DOHH2 (cell line): ENCODE data around the gene PEX5L.

Experiments used
- H3F3A ChIP-seq: fragments of 200-600 bp; sonication (generic), shearing (Covaris generic); 2 replicates; pipeline ENCODE4 v1.6.0; 2016; ENCODE audit warnings: antibody characterized with exemption, mild to moderate bottlenecking; ENCODE audit not compliant: control insufficient read depth, insufficient read depth
- H3K27ac ChIP-seq: fragments of 200-600 bp; sonication (generic); 2 replicates; pipeline ENCODE4 v1.5.1; 2014; ENCODE audit warnings: low read depth, mild to moderate bottlenecking, low read length, moderate library complexity
- H3K27me3 ChIP-seq: fragments of 200-600 bp; sonication (generic); 2 replicates; pipeline ENCODE4 v1.6.1; 2014; ENCODE audit warnings: mild to moderate bottlenecking, low read length, mixed read lengths; ENCODE audit not compliant: control insufficient read depth
- H3K36me3 ChIP-seq: fragments of 200-600 bp; sonication (generic); 2 replicates; pipeline ENCODE4 v1.6.1; 2014; ENCODE audit warnings: mild to moderate bottlenecking, low read length, moderate library complexity, mixed read lengths; ENCODE audit not compliant: control insufficient read depth
- H3K4me1 ChIP-seq: fragments of 200-600 bp; sonication (generic); 2 replicates; pipeline ENCODE4 v1.6.1; 2014; ENCODE audit warnings: mild to moderate bottlenecking, low read length, mixed read lengths; ENCODE audit not compliant: control insufficient read depth
- H3K4me2 ChIP-seq: fragments of 200-600 bp; sonication (generic); 2 replicates; pipeline ENCODE4 v1.6.0; 2014; ENCODE audit warnings: mild to moderate bottlenecking, low read length, moderate library complexity
- H3K4me3 ChIP-seq: fragments of 200-600 bp; sonication (generic); 2 replicates; pipeline ENCODE4 v1.5.1; 2014; ENCODE audit warnings: mild to moderate bottlenecking, low read length, mixed read lengths
- H3K79me2 ChIP-seq: fragments of 200-600 bp; sonication (generic); 2 replicates; pipeline ENCODE4 v1.6.1; 2014; ENCODE audit warnings: mild to moderate bottlenecking, low read length, mixed read lengths; ENCODE audit not compliant: control insufficient read depth
- H3K9me2 ChIP-seq: fragments of 200-600 bp; sonication (generic); replicated peaks from 2 replicates; pipeline ENCODE4 v1.6.1; 2014; ENCODE audit warnings: mild to moderate bottlenecking, low read length, mixed read lengths; ENCODE audit not compliant: control insufficient read depth
- H3K9me3 ChIP-seq: fragments of 200-600 bp; sonication (generic); 2 replicates; pipeline ENCODE4 v1.6.1; 2014; ENCODE audit warnings: antibody characterized with exemption, low read length, mixed read lengths; ENCODE audit not compliant: control insufficient read depth, insufficient read depth
- H4K20me1 ChIP-seq: fragments of 200-600 bp; sonication (generic); 2 replicates; pipeline ENCODE4 v1.6.0; 2014; ENCODE audit warnings: low read depth, mild to moderate bottlenecking, antibody characterized with exemption, low read length, moderate library complexity; ENCODE audit not compliant: control insufficient read depth, insufficient read depth
- CTCF ChIP-seq: fragments of 200-600 bp; sonication (generic); IDR thresholded peaks from one replicate; pipeline ENCODE4 v1.5.1; 2014; ENCODE audit warnings: antibody characterized with exemption, mild to moderate bottlenecking, low read depth, low read length; ENCODE audit not compliant: poor library complexity, severe bottlenecking
- EZH2phosphoT487 ChIP-seq: fragments of 200-600 bp; sonication (generic); IDR thresholded peaks from 2 replicates; pipeline ENCODE4 v1.6.1; 2017; ENCODE audit warnings: borderline replicate concordance, mild to moderate bottlenecking, antibody characterized with exemption, low read length, moderate library complexity, mixed read lengths

Gene PEX5L

DNA sequence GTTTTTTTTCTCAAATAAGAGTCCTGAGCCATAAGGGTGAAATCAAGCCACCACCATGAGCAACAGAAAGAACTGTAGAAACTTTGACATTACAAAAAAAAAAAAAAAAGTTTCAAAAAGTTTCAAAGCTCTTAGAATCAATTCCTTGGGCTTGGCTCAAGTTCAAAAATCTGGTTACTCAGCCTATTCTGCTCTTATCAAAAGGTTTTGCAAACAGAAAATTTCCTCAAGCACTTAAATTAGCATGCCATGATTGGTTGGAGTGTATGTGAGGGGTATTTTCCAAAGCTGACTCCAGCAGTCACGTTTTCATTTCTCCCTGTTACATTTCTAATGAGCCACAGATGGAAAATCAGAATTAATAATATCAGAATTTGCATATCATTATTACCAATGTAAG, 12.1 kb upstream of the PEX5L start:
- H3K4me1 ChIP-seq, result no peaks in the 10 kb centered on the region
- H3K4me2 ChIP-seq, result no peak overlapping the region
- no peaks in the 10 kb centered on the region for H3F3A ChIP-seq
- no peak for TF ChIP-seq EZH2phosphoT487
- no peak for TF ChIP-seq CTCF
- no peaks in the 10 kb centered on the region for H3K9me3 ChIP-seq
- no peak overlapping the region for H3K27ac ChIP-seq
- H3K4me3 ChIP-seq, result no peak overlapping the region
- H4K20me1 ChIP-seq, result no peaks in the 10 kb centered on the region
- no peaks in the 10 kb centered on the region for H3K79me2 ChIP-seq
- H3K36me3 ChIP-seq, result no peaks in the 10 kb centered on the region
- H3K9me2 ChIP-seq, result no peaks in the 10 kb centered on the region
- H3K27me3 ChIP-seq, result no peaks in the 10 kb centered on the region; the same call in 1 of the 2 replicates

- Histone ChIP-seq H3F3A (no peaks in the 10 kb centered on the region), H3K36me3 (no peaks in the 10 kb centered on the region), H3K4me1 (no peaks in the 10 kb centered on the region), H3K9me3 (no peaks in the 10 kb centered on the region), H4K20me1 (no peaks in the 10 kb centered on the region), H3K9me2 (no peaks in the 10 kb centered on the region), H3K79me2 (no peaks in the 10 kb centered on the region), H3K27me3 (no peaks in the 10 kb centered on the region; the same call in 1 of the 2 replicates), H3K27ac (no peak overlapping the region), H3K4me2 (no peak overlapping the region), H3K4me3 (no peak overlapping the region)
- TF ChIP-seq EZH2phosphoT487, result no peak
- no peak for TF ChIP-seq CTCF
Observed at GRCh38 chr3:180048103-180048502, 11.4 kb upstream of the PEX5L start.

GRCh38 chr3:180040966-180041365, 4.2 kb upstream of the PEX5L start:
- H3K9me2 ChIP-seq, result no peaks in the 10 kb centered on the region
- no peak overlapping the region for H3K27ac ChIP-seq
- no peak overlapping the region for H3K4me3 ChIP-seq
- H3K9me3 ChIP-seq, result no peaks in the 10 kb centered on the region
- H3K4me2 ChIP-seq, result no peak overlapping the region
- H3K36me3 ChIP-seq, result no peaks in the 10 kb centered on the region
- H3K79me2 ChIP-seq, result no peaks in the 10 kb centered on the region
- no peaks in the 10 kb centered on the region for H3F3A ChIP-seq
- H3K27me3 ChIP-seq, result no peaks in the 10 kb centered on the region; the same call in 1 of the 2 replicates
- no peaks in the 10 kb centered on the region for H4K20me1 ChIP-seq
- H3K4me1 ChIP-seq, result no peaks in the 10 kb centered on the region
- no peak for TF ChIP-seq CTCF
- no peak for TF ChIP-seq EZH2phosphoT487
